A673 (cell line): ENCODE measurements around the gene RBP4. TPM values are rescaled to one million over a fixed set of nuclear protein-coding genes. Genes with fewer than 3 reads are reported as not detected.

Experiments
- BruUV-seq: library from RNA; stranded (reverse); fragments of 400-500 nt; replicated peaks from 2 replicates; lab custom pipeline; 2021; lab: Mats Ljungman, UMichigan
- CTCF ChIA-PET: fragments of 300-600 bp; sonication (Branson Sonifier 250); formaldehyde crosslinking; loops from one replicate; lab custom pipeline; 2022; ENCODE audit warnings: antibody characterized with exemption; lab: Charles Lee
- POLR2A ChIA-PET: fragments of 300-600 bp; sonication (Branson Sonifier 250); formaldehyde crosslinking; loops from one replicate; lab custom pipeline; 2022; ENCODE audit warnings: antibody characterized with exemption; ENCODE audit not compliant: low non-redundant PET; lab: Charles Lee
- DNase-seq: peaks from one replicate; pipeline ENCODE4 v3.0.0-alpha.2; 2015; ENCODE audit warnings: low spot score
- H3K27ac ChIP-seq: fragments of 200-600 bp; sonication (generic); 2 replicates; pipeline ENCODE4 v1.5.1; 2016; ENCODE audit warnings: mixed run types, low read depth, mild to moderate bottlenecking, mixed read lengths, antibody characterized with exemption, low read length; ENCODE audit not compliant: poor library complexity, severe bottlenecking
- H3K27me3 ChIP-seq: fragments of 200-600 bp; sonication (generic); replicated peaks from 2 replicates; pipeline ENCODE4 v1.6.1; 2017; ENCODE audit warnings: mixed run types, low read depth, mild to moderate bottlenecking, mixed read lengths, antibody characterized with exemption, low read length; ENCODE audit not compliant: insufficient read depth, poor library complexity
- H3K36me3 ChIP-seq: fragments of 200-600 bp; sonication (generic); 2 replicates; pipeline ENCODE4 v1.6.1; 2016; ENCODE audit warnings: mixed run types, mild to moderate bottlenecking, mixed read lengths, antibody characterized with exemption, low read length; ENCODE audit not compliant: insufficient read depth, poor library complexity, severe bottlenecking
- H3K4me1 ChIP-seq: fragments of 200-600 bp; sonication (generic); 2 replicates; pipeline ENCODE4 v1.6.1; 2017; ENCODE audit warnings: mixed run types, mild to moderate bottlenecking, mixed read lengths, antibody characterized with exemption, low read length; ENCODE audit not compliant: insufficient read depth, poor library complexity, severe bottlenecking
- H3K4me3 ChIP-seq: fragments of 200-600 bp; sonication (generic); 2 replicates; pipeline ENCODE4 v1.5.1; 2016; ENCODE audit warnings: low read depth, mixed run types, mild to moderate bottlenecking, mixed read lengths, low read length; ENCODE audit not compliant: poor library complexity, severe bottlenecking
- H3K9me3 ChIP-seq: fragments of 200-600 bp; sonication (generic); 2 replicates; pipeline ENCODE4 v1.6.1; 2016; ENCODE audit warnings: mixed run types, low read depth, mild to moderate bottlenecking, mixed read lengths, antibody characterized with exemption, low read length; ENCODE audit not compliant: poor library complexity, severe bottlenecking
- EZH2 ChIP-seq: fragments of 200-600 bp; sonication (generic); IDR thresholded peaks from 2 replicates; pipeline ENCODE4 v1.6.1; 2017; ENCODE audit warnings: borderline replicate concordance, low read depth, mild to moderate bottlenecking, mixed read lengths, antibody characterized with exemption, low read length; ENCODE audit not compliant: poor library complexity, severe bottlenecking
- intact Hi-C: fragments of 100-400 bp; cut with micrococcal nuclease; formaldehyde crosslinking; loops from one replicate; pipeline ENCODE4 v1.10.0; 2022; ENCODE audit not compliant: unreplicated experiment
- total RNA-seq: library from RNA; stranded (reverse); gene quantifications from 2 replicates; pipeline ENCODE4 v1.2.3, GENCODE V29; 2021
- TF ChIP-seq, protein P1 (sequence below): fragments of 300-800, 200-600 bp; sonication (generic); conservative IDR thresholded peaks from 2 replicates; pipeline ENCODE4 v1.5.1; 2017; ENCODE audit warnings: low read depth, mild to moderate bottlenecking, antibody characterized with exemption, low read length, moderate library complexity, mixed read lengths

RBP4 gene
- total RNA-seq, 1 experiment from 2014 or later, result not detected

DNA sequence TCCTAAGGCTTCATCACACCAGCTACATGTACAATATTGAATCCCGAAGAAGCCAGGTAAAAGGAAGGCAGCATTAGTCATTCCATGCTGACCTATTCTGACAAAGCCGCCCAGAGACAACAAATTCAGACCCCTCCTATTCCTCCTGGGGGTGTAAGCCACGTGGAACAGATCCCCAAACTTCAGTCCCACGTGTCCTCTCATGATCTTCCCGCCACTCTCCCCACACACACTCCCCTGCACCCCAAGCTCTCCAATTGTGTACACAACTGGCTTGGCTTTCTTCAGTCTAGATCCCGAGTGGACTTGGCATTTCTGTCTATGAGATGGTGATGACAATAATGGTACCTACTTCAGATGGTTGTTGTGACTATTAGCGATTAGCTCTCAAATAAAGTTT, 19.9 kb upstream of the RBP4 start:
- DNase-seq, result no peak
- Histone ChIP-seq H3K27me3 (peaks cover 14% of the 10 kb centered on the region), H3K4me1 (no peaks in the 10 kb centered on the region), H3K27ac (no peak overlapping the region), H3K9me3 (no peaks in the 10 kb centered on the region), H3K4me3 (no peak overlapping the region), H3K36me3 (no peaks in the 10 kb centered on the region)
- TF ChIP-seq, protein P1, sequence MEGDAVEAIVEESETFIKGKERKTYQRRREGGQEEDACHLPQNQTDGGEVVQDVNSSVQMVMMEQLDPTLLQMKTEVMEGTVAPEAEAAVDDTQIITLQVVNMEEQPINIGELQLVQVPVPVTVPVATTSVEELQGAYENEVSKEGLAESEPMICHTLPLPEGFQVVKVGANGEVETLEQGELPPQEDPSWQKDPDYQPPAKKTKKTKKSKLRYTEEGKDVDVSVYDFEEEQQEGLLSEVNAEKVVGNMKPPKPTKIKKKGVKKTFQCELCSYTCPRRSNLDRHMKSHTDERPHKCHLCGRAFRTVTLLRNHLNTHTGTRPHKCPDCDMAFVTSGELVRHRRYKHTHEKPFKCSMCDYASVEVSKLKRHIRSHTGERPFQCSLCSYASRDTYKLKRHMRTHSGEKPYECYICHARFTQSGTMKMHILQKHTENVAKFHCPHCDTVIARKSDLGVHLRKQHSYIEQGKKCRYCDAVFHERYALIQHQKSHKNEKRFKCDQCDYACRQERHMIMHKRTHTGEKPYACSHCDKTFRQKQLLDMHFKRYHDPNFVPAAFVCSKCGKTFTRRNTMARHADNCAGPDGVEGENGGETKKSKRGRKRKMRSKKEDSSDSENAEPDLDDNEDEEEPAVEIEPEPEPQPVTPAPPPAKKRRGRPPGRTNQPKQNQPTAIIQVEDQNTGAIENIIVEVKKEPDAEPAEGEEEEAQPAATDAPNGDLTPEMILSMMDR, result no peak
- TF ChIP-seq EZH2, result no peak
- no TSS peak for BruUV-seq
- POLR2A ChIA-PET, result no interaction called here
- intact Hi-C loops, result no loop called here
- CTCF ChIA-PET, result no interaction called here

DNA sequence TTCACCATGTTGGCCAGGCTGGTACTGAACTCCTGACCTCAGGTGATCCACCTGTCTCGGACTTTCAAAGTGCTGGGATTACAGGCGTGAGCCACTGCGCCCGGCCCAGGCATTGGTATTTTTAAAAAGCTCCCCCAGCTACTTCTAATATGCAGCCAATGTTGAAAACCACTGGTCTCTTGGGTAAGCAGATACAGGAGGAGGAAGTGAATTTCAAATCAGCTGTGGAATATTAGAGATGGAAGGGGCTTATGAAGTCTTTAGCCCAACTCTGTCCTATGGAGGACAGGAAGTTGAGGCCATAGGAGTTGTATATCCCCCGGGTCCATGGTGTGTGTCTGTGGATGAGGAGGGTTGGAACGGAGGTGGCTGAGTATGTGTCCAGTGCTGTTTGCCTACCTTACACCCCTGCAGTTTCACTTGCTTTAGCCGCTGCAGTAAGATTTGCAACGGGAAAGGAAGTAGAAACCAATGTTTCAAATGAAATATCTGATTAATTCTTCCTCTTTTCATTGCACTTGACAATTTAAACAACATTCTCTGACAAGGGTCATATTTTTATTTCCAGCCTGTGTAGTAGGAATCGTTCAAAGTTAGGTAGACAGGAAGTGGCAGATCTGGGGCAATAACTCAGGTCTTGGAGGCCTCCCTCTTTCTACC, 14.7 kb upstream of the RBP4 start:
- intact Hi-C loops, result no loop called here
- no TSS peak for BruUV-seq
- Histone ChIP-seq H3K4me3 (no peak overlapping the region), H3K36me3 (no peaks in the 10 kb centered on the region), H3K27me3 (peaks cover 7% of the 10 kb centered on the region), H3K27ac (no peak overlapping the region), H3K9me3 (no peaks in the 10 kb centered on the region), H3K4me1 (no peaks in the 10 kb centered on the region)
- CTCF ChIA-PET, result no interaction called here
- POLR2A ChIA-PET, result no interaction called here
- no peak for DNase-seq
- TF ChIP-seq, protein P1, result no peak
- no peak for TF ChIP-seq EZH2

DNA sequence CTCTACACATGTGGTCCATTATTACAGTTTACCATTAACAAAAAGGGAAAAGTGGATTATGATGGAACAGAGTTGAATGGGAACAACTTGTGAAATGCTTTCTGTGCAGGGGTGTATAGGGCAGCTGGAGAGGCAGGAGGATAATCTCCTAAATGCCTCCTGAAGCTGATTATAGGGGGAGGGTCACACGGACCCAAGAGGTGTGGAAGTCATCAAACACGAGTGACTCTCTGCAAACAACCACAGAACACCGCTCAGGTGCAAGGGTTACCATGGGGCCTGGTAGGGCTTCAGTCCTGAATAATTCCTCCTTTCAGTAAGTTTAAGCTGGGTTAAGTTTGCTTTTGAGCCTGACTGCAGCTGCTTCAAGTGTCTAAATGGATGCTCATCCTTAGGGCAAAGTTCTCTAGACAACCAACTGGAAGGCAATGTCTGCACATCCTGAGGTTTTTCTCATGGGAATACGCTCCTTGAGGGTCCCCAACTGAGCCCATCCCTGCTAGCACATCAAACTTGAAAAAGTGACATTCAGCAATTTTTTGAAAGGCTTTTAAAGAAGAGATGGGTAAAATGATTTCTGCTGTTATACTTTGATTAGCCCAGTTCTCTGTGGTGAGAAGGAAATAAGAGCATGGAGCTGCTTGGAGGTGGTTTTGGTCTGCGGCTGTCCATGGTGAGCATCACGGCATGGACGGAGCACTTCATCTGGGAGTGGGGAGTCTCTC, 13.2 kb upstream of the RBP4 start:
- no peaks in the 10 kb centered on the region for H3K36me3 ChIP-seq
- no TSS peak for BruUV-seq
- ChIA-PET CTCF (no interaction called here), POLR2A (no interaction called here)
- no peak for DNase-seq
- TF ChIP-seq EZH2, result no peak
- H3K9me3 ChIP-seq, result no peaks in the 10 kb centered on the region
- H3K27ac ChIP-seq, result no peak overlapping the region
- H3K27me3 ChIP-seq, result peaks cover 4% of the 10 kb centered on the region
- H3K4me1 ChIP-seq, result no peaks in the 10 kb centered on the region
- H3K4me3 ChIP-seq, result no peak overlapping the region
- intact Hi-C loops, result no loop called here
